Breast epithelium (tissue), 4 donors: ENCODE measurements around the gene CLIC2. TPM values are rescaled to one million over a fixed set of nuclear protein-coding genes. Genes with fewer than 3 reads are reported as not detected.
"Not testable (repeated sequence)": the region's sequence is repeated elsewhere in the genome, so short reads cannot be mapped to it uniquely, and the experiment has no call there.

Experiments used
- DNase-seq, 2 donors: peaks; one replicate each; pipeline ENCODE4 v3.0.0-alpha.2; 2019; ENCODE audit warnings: low spot score in 2 of 2
- H3K27ac ChIP-seq, 2 donors: fragments of 200-600 bp; sonication (generic) in 1 of 2; one replicate each; pipeline ENCODE4 v1.5.1; 2016 to 2019; ENCODE audit warnings: mild to moderate bottlenecking in 1 of 2
- H3K27me3 ChIP-seq, 2 donors: fragments of 200-600 bp; sonication (generic) in 1 of 2; one replicate each; pipeline versions ENCODE4 v1.5.1 to v1.6.0; 2017 to 2019; ENCODE audit warnings: control low read depth in 1 of 2, mild to moderate bottlenecking in 1 of 2
- H3K36me3 ChIP-seq: fragments of 200-600 bp; one replicate; pipeline ENCODE4 v1.5.1; 2019
- H3K4me1 ChIP-seq, 2 donors: fragments of 200-600 bp; sonication (generic); one replicate each; pipeline ENCODE4 v1.5.1; 2016 to 2019; ENCODE audit warnings: control low read depth in 1 of 2
- H3K4me3 ChIP-seq, 3 donors: fragments of 200-600 bp; sonication (generic); 1 replicate in 2 of 3; 2 replicates in 1 of 3; pipeline ENCODE4 v1.5.1; 2016 to 2019; ENCODE audit warnings: mild to moderate bottlenecking in 3 of 3, moderate library complexity in 2 of 3
- H3K9me3 ChIP-seq, 2 donors: fragments of 200-600 bp; sonication (generic) in 1 of 2; one replicate each; pipeline ENCODE4 v1.5.1; 2016 to 2019; ENCODE audit warnings: control low read depth in 1 of 2
- POLR2A ChIP-seq: fragments of 450-650 bp; IDR thresholded peaks from one replicate; pipeline ENCODE4 v1.6.1; 2016; ENCODE audit warnings: antibody characterized with exemption, mild to moderate bottlenecking, moderate library complexity
- POLR2AphosphoS5 ChIP-seq, 3 donors: sonication (generic); formaldehyde crosslinking; IDR thresholded peaks; one replicate each; pipeline ENCODE4 v1.6.1; 2017; ENCODE audit warnings: antibody characterized with exemption in 3 of 3
- intact Hi-C: fragments of 100-400 bp; cut with DNase I; formaldehyde crosslinking; loops from one replicate; pipeline ENCODE4 v1.15.1; 2023; ENCODE audit warnings: low total_unique reads
- total RNA-seq, 3 donors: library from RNA; depleted of rRNA; stranded (reverse); fragments of >200 nt; gene quantifications; one replicate each; pipeline ENCODE4 v1.1.0, GENCODE V29; 2016
- TF ChIP-seq, protein P1 (sequence below), 3 donors: fragments of 450-650 bp; IDR thresholded peaks; one replicate each; pipeline ENCODE4 v1.5.1; 2016 to 2017; ENCODE audit warnings: antibody characterized with exemption in 3 of 3, mild to moderate bottlenecking in 3 of 3, moderate library complexity in 3 of 3

CLIC2 gene
- total RNA-seq, 3 donors from 2014 or later = 10.7 to 23.8 (median 18.4) TPM

DNA sequence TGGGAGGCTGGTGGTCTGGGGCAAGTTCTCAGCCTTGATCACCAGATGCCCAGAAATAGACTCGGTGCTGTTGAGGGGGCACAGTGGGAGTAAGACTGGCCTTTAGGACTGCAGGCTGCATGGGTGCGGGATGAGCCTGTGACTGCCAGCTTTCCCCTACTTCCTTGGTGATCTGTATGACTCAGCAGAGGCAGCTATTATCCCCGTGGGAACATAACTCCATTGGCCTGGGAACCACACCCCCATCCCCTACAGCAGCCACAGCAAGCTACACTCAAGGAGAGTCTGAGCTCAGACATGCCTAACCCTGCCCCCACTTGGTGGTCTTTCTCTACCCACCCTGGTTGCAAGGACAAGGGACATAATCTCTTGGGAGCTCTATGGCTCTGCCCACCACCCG is 20.6 kb downstream of the CLIC2 start:
- no peaks in the 10 kb centered on the region for H3K4me1 ChIP-seq

DNA sequence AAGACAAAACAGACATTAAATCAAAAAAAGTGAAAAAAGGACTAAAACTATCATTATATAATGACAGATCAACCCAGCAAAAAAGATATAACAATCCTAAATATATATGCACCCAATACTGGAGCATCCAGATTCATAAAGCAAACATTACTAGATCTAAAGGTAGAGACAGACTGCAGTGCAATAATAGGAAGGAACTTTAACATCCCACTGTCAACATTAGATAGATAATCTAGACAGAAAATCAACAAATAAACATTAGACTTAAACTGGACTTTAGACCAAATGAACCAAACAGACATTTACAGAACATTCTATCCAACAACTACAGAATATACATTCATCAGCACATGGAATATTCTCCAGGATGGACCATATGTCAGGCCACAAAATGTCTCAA is 40.6 kb downstream of the CLIC2 start:
- Histone ChIP-seq H3K4me1 (no peaks in the 10 kb centered on the region), H3K27ac (no peak overlapping the region), H3K4me3 (no peak overlapping the region), H3K36me3 (no peaks in the 10 kb centered on the region), H3K9me3 (no peaks in the 10 kb centered on the region), H3K27me3 (no peaks in the 10 kb centered on the region)
- intact Hi-C loops = no loop called here
- DNase-seq = no peak
- TF ChIP-seq POLR2A (no peak), POLR2AphosphoS5 (IDR thresholded peaks at IDR 0.05) (no peak)
- TF ChIP-seq, protein P1, sequence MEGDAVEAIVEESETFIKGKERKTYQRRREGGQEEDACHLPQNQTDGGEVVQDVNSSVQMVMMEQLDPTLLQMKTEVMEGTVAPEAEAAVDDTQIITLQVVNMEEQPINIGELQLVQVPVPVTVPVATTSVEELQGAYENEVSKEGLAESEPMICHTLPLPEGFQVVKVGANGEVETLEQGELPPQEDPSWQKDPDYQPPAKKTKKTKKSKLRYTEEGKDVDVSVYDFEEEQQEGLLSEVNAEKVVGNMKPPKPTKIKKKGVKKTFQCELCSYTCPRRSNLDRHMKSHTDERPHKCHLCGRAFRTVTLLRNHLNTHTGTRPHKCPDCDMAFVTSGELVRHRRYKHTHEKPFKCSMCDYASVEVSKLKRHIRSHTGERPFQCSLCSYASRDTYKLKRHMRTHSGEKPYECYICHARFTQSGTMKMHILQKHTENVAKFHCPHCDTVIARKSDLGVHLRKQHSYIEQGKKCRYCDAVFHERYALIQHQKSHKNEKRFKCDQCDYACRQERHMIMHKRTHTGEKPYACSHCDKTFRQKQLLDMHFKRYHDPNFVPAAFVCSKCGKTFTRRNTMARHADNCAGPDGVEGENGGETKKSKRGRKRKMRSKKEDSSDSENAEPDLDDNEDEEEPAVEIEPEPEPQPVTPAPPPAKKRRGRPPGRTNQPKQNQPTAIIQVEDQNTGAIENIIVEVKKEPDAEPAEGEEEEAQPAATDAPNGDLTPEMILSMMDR (IDR thresholded peaks at IDR 0.05) = no peak

More for the DNA sequence above, 20.6 kb downstream of the CLIC2 start:
- H3K27ac ChIP-seq = no peak overlapping the region
- no peak overlapping the region for H3K4me3 ChIP-seq
- TF ChIP-seq POLR2AphosphoS5 (IDR thresholded peaks at IDR 0.05) (no peak), POLR2A (no peak)
- TF ChIP-seq, protein P1 (IDR thresholded peaks at IDR 0.05) = no peak
- peaks cover 9 to 35% of the 10 kb centered on the region in 2 donors for H3K9me3 ChIP-seq
- DNase-seq = no peak
- H3K36me3 ChIP-seq = no peaks in the 10 kb centered on the region
- intact Hi-C loops = no loop called here
- H3K27me3 ChIP-seq = no peaks in the 10 kb centered on the region

DNA sequence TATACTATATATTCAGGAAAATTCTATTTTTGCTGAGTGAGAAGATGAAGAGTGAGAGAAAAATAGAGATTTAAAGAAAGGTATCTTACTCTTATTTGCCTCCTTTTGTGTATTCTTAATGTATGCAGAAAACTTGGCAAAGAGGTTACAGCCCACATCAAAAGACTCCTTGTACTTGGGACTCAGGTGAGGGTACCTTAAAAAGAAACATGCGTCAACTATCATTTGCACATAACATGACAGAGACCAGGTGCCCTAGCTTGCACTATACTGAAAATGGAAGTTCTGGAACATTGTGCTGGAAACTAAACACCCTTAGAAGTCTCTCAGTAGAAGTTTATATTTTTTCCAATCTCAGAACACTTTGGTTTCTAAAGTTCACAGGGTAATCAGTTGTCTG is 54.5 kb downstream of the CLIC2 start:
- H3K36me3 ChIP-seq = no peaks in the 10 kb centered on the region
- H3K4me1 ChIP-seq = no peaks in the 10 kb centered on the region
- DNase-seq = no peak
- H3K27ac ChIP-seq = no peak overlapping the region
- H3K4me3 ChIP-seq = no peak overlapping the region
- TF ChIP-seq, protein P1 (IDR thresholded peaks at IDR 0.05) = no peak
- TF ChIP-seq POLR2A (no peak), POLR2AphosphoS5 (IDR thresholded peaks at IDR 0.05) (no peak)
- intact Hi-C loops = no loop called here
- no peaks in the 10 kb centered on the region for H3K27me3 ChIP-seq
- peaks cover 0 to 4% of the 10 kb centered on the region in 2 donors for H3K9me3 ChIP-seq

DNA sequence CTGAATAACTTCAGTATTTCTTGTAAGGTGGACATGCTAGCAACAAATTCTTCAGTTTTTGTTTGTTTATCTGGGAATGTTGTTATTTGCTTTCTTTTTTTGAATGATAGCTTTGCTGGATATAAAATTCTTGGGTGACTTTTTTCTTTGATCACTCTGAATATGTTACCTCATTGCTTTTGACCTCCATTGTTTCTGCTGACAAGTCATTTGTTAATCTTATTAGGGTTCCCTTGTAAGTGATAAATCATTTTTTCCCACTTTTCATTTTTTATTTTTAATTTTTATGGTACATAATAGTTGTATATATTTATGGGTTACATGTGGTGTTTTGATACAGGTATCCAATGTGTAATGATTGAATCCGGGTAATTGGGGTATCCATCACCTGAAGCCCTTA is 63.4 kb downstream of the CLIC2 start:
- Histone ChIP-seq H3K4me1 (no peaks in the 10 kb centered on the region), H3K27me3 (no peaks in the 10 kb centered on the region), H3K4me3 (no peak overlapping the region), H3K9me3 (peaks cover 0 to 22% of the 10 kb centered on the region in 2 donors), H3K27ac (no peak overlapping the region), H3K36me3 (no peaks in the 10 kb centered on the region)
- no peak for DNase-seq
- intact Hi-C loops = no loop called here
- TF ChIP-seq POLR2A (no peak), POLR2AphosphoS5 (IDR thresholded peaks at IDR 0.05) (no peak)
- TF ChIP-seq, protein P1 (IDR thresholded peaks at IDR 0.05) = no peak

DNA sequence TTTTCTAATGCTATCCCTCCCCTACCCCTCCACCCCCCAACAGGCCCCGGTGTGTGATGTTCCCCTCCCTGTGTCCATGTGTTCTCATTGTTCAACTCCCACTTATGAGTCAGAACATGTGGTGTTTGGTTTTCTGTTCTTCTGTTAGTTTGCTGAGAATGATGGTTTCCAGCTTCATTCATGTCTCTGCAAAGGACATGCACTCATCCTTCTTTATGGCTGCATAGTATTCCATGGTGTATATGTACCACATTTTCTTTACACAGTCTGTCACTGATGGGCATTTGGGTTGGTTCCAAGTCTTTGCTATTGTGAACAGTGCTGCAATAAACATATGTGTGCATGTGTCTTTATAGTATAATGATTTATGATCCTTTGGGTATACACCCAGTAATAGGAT is 66.4 kb downstream of the CLIC2 start:
- intact Hi-C loops, H3K36me3 ChIP-seq, H3K4me3 ChIP-seq, H3K4me1 ChIP-seq, H3K27me3 ChIP-seq, DNase-seq, H3K27ac ChIP-seq: not testable (repeated sequence)
- peaks cover 0 to 19% of the 10 kb centered on the region in 2 donors for H3K9me3 ChIP-seq

DNA sequence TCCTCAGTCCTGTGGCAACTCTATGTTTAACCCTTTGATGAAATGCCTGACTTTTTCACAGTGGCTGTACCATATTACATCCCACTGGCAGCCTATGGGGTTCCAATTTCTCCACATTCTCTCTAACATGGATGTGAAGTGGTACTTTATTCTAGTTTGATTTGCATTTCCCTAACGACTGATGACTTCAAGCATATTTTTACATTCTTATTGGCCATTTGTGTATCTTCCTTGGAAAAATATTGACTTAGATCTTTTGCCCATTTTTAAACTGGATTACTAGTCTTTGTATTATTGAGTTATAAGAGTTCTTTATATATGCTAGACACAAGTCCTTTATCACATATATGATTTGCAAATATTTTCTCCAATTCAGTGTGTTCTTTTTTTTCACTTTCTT is 68.0 kb downstream of the CLIC2 start:
- Histone ChIP-seq H3K27me3 (no peaks in the 10 kb centered on the region), H3K27ac (no peak overlapping the region), H3K4me1 (no peaks in the 10 kb centered on the region), H3K9me3 (peaks cover 0 to 17% of the 10 kb centered on the region in 2 donors), H3K4me3 (no peak overlapping the region), H3K36me3 (no peaks in the 10 kb centered on the region)
- TF ChIP-seq POLR2A (no peak), POLR2AphosphoS5 (IDR thresholded peaks at IDR 0.05) (no peak)
- TF ChIP-seq, protein P1 (IDR thresholded peaks at IDR 0.05) = no peak
- DNase-seq = no peak
- intact Hi-C loops = no loop called here
